WI38 (cell line): ENCODE results near the gene ZNF334.

Experiments used
- H3K4me3 ChIP-seq: 2 replicates; pipeline ENCODE4 v1.5.1; 2011; ENCODE audit warnings: low read depth, mild to moderate bottlenecking, control low read depth, low read length
- CTCF ChIP-seq: IDR thresholded peaks from 2 replicates; pipeline ENCODE4 v1.5.1; 2012; ENCODE audit warnings: low read depth, mild to moderate bottlenecking, control low read depth, low read length

The ZNF334 gene

GRCh38 chr20:46550461-46550860, 37.1 kb upstream of the ZNF334 start, which contains the start of gene OCSTAMP:
Gene OCSTAMP (minus strand): TSS chr20:46550654. CDS start chr20:46550560, 94 bp downstream.
- no peak within 1 kb of the TSS for H3K4me3 ChIP-seq
- no peak for TF ChIP-seq CTCF

DNA sequence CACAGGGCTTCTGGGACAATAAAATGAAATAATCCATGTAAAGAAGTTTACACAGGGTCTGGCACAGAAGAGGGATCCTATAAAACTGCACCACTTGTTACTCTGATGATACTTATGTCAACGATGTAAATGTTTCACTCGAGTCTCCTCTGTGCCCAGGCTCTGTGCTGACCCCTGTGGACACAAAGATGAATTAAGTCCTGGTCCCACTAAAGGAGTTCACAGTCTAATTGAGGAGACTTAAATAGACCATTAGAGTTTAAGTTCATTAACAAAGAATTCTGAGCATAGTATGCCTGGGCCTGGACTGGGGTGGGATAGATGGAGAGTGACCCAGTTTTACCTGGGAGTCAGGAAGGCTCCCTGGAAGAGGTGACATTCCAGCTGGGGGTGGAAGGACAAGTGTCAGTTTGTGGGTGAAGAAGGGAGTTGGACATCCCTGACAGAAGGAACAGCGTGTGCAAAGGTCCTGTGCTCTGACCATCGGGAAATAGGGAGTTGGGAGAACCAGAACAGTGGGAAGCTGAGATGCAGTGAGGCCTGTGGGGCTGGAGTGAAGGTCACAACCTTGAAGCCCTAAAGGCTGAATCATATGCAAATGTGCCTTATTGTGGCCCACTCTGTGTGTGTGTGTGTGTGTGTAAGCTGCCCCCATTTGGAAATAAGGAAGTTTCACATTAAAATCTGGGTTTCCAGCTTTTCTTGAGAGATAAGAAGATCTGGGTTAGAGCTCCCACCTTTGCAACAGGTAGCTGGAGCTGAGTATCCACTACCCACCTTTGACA, 36.0 kb upstream of the ZNF334 start:
- no peak for TF ChIP-seq CTCF
- H3K4me3 ChIP-seq: no peak overlapping the region

GRCh38 chr20:46548688-46549087, 35.3 kb upstream of the ZNF334 start:
- no peak overlapping the region for H3K4me3 ChIP-seq
- no peak for TF ChIP-seq CTCF

GRCh38 chr20:46547995-46548394, 34.6 kb upstream of the ZNF334 start:
- no peak overlapping the region for H3K4me3 ChIP-seq
- no peak for TF ChIP-seq CTCF

DNA sequence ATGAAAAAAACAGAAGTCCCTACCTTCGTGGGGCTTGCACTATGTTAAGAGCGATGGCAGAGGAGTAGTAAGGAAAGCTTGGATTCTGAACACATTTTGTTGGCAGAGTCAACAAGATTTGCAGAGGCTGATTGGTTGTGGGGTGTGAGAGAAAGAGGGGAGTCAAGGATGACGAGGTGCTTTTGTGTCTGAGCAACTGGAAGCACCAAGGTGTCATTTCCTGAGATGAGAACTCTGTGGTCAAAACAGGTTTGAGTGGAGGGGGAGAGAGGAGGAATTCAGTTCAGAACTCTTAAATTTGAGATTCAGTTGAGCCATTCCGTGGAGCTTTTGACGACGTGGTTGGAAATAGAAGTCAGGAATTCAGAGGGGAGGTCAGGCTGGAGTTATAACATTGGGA, 33.6 kb upstream of the ZNF334 start:
- H3K4me3 ChIP-seq: no peak overlapping the region
- TF ChIP-seq CTCF: no peak

- TF ChIP-seq CTCF: no peak
- no peak overlapping the region for H3K4me3 ChIP-seq
Measured at GRCh38 chr20:46546298-46546697, 32.9 kb upstream of the ZNF334 start.

GRCh38 chr20:46545827-46546138, 32.4 kb upstream of the ZNF334 start:
- no peak overlapping the region for H3K4me3 ChIP-seq
- no peak for TF ChIP-seq CTCF
